Adrenal gland (tissue), 12 donors: ENCODE measurements around the gene PRPF38B. TPM values are rescaled to one million over a fixed set of nuclear protein-coding genes. Genes with fewer than 3 reads are reported as not detected.

Experiments
- DNase-seq, 7 donors: peaks; one replicate each; pipeline ENCODE4 v3.0.0-alpha.2; 2019 to 2020
- H3K27ac ChIP-seq, 5 donors: fragments of 200-600 bp; sonication (generic) in 4 of 5; 1 replicate in 3 of 5; 2 replicates in 2 of 5; pipeline versions ENCODE4 v1.5.1 to v1.8.0; 2016 to 2020; ENCODE audit warnings: mild to moderate bottlenecking in 1 of 5
- H3K27me3 ChIP-seq: fragments of 200-600 bp; 2 replicates; pipeline ENCODE4 v1.8.0; 2021
- H3K36me3 ChIP-seq, 2 donors: fragments of 200-600 bp; replicated peaks in 1 of 2; 1 replicate in 1 of 2; 2 replicates in 1 of 2; pipeline versions ENCODE4 v1.5.1 to v1.8.0; 2018 to 2022
- H3K4me1 ChIP-seq, 2 donors: fragments of 200-600 bp; replicated peaks in 1 of 2; 1 replicate in 1 of 2; 2 replicates in 1 of 2; pipeline versions ENCODE4 v1.5.1 to v1.8.0; 2018 to 2021
- H3K4me3 ChIP-seq, 4 donors: fragments of 200-600 bp; sonication (generic) in 3 of 4; one replicate each; pipeline ENCODE4 v1.5.1; 2016 to 2018
- H3K9me3 ChIP-seq, 3 donors: fragments of 200-600 bp; sonication (generic) in 1 of 3; replicated peaks in 1 of 3; 1 replicate in 2 of 3; 2 replicates in 1 of 3; pipeline versions ENCODE4 v1.5.1 to v1.8.0; 2016 to 2021
- POLR2A ChIP-seq, 2 donors: fragments of 450-650 bp; IDR thresholded peaks; one replicate each; pipeline ENCODE4 v1.6.1; 2017; ENCODE audit warnings: antibody characterized with exemption in 2 of 2, mild to moderate bottlenecking in 2 of 2, moderate library complexity in 1 of 2
- WGBS, 4 donors: extraction: QIAGEN DNeasy Blood & Tissue Kit in 2 of 4; methylation state at CpG; one replicate each; pipeline versions ENCODE4 v1.1.5 to v1.1.7; 2013 to 2017; 5-methylcytosine and 5-hydroxymethylcytosine counted together
- intact Hi-C, 2 donors: fragments of 100-400 bp; cut with DNase I; formaldehyde crosslinking; loops; one replicate each; pipeline versions ENCODE4 v1.14.1 to v1.15.0; 2022 to 2023
- polyA plus RNA-seq, 3 donors: library from polyadenylated mRNA; stranded (reverse); fragments of 200-250 nt in 2 of 3; fragments of 350-450 nt in 1 of 3; fragmentation: Illumina TruSeq in 1 of 3; extraction: RNeasy Lipid Tissue Mini Kit (QIAGEN cat#74804) in 1 of 3; gene quantifications; one replicate each; pipeline ENCODE4 v1.2.3, GENCODE V29; 2013 to 2014
- total RNA-seq, 9 donors: library from RNA; depleted of rRNA in 4 of 9; stranded (reverse); fragments of >200 nt in 4 of 9; fragments of 120-200 nt in 1 of 9; fragmentation: NEBNext Ultra II Directional in 1 of 9; extraction: Animal tissue kit (Norgen Biotek cat#: 25700) in 1 of 9; gene quantifications; one replicate each; pipeline versions ENCODE4 v1.1.0 to v1.2.4, GENCODE V29; 2013 to 2023
- TF ChIP-seq, protein P1 (sequence below), 6 experiments: fragments of 450-650 bp in 4 of 6; fragments of 200-600 bp in 2 of 6; sonication (generic) in 1 of 6; IDR thresholded peaks; 1 replicate in 5 of 6; 2 replicates in 1 of 6; pipeline versions ENCODE4 v1.5.1 to v1.8.0; 2016 to 2021; ENCODE audit warnings: antibody characterized with exemption in 6 of 6, mild to moderate bottlenecking in 2 of 6, moderate library complexity in 1 of 6
- donor health status: healthy with polysubstance abuse.
- donor health status: Bipolar disorder and iron deficiency.
- donor health status: DM: yes; HTN: yes; CAD: no.
- donor health status: DM: no; HTN: no; CAD: no.
- donor health status: DM: no; HTN: no; CAD: no.
- donor health status: DM: yes; HTN: yes; CAD: no.

Gene PRPF38B
- total and polyA plus RNA-seq, 12 donors, result 11.3 to 63.2 (median 26.6) TPM

DNA sequence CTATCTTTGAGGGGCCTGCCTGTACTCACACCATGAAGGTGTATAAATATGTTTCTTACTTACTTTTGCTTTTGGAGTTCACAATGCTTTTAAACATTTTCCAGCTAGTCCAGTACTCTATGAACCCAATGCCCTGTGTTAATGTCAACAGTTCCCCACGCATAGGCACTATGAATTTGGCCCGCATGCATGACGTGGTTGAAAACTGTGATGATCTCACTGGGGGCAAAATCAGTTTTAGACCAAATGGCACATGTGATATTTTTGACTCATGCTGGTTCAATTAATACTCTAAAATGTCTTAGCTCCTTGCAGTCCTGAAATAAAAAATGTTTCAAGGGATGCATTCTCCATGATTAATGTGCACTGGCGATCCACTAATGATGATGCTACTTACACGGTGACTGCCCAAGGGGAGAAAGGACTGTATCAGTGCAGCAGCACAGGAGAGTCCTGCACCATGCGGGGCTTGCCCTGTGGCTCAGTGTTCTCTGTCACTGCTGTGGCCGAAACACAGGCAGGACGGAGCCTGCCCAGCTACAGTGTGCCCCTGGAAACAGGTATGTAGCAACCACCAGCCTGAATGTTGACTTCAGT, 36.3 kb downstream of the PRPF38B start:
- Histone ChIP-seq H3K36me3 (no peaks in the 10 kb centered on the region), H3K9me3 (no peaks in the 10 kb centered on the region), H3K27me3 (no peaks in the 10 kb centered on the region), H3K4me1 (no peaks in the 10 kb centered on the region), H3K4me3 (no peak overlapping the region), H3K27ac (no peak overlapping the region)
- DNase-seq, result no peak
- intact Hi-C loops, result no loop called here
- 78 to 88% (median 81%) methylated on average over 8 of the region's 8 CpGs for WGBS, 4 donors
- TF ChIP-seq, protein P1, sequence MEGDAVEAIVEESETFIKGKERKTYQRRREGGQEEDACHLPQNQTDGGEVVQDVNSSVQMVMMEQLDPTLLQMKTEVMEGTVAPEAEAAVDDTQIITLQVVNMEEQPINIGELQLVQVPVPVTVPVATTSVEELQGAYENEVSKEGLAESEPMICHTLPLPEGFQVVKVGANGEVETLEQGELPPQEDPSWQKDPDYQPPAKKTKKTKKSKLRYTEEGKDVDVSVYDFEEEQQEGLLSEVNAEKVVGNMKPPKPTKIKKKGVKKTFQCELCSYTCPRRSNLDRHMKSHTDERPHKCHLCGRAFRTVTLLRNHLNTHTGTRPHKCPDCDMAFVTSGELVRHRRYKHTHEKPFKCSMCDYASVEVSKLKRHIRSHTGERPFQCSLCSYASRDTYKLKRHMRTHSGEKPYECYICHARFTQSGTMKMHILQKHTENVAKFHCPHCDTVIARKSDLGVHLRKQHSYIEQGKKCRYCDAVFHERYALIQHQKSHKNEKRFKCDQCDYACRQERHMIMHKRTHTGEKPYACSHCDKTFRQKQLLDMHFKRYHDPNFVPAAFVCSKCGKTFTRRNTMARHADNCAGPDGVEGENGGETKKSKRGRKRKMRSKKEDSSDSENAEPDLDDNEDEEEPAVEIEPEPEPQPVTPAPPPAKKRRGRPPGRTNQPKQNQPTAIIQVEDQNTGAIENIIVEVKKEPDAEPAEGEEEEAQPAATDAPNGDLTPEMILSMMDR (IDR thresholded peaks at IDR 0.05), result no peak
- TF ChIP-seq POLR2A (IDR thresholded peaks at IDR 0.05), result no peak

DNA sequence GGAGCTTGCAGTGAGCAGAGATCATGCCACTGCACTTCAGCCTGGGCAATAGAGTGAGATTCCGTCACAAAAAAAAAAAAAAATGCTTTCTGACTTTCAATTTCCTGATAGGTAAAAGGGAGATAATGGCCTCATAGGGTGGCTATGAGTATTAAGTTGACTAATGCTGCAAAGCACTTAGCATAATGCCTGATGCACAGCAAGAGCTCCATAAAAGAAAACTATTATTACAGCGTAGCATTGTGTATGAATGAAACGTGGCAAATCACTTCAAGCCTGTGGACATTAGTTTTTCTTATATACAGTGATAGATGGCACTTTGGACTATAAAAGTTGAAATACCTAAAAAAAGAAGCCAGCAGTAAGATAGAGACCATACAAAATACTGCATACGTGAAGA, 37.4 kb downstream of the PRPF38B start:
- H3K9me3 ChIP-seq, result no peaks in the 10 kb centered on the region
- H3K4me1 ChIP-seq, result no peaks in the 10 kb centered on the region
- H3K27ac ChIP-seq, result no peak overlapping the region
- intact Hi-C loops, result no loop called here
- no peaks in the 10 kb centered on the region for H3K36me3 ChIP-seq
- DNase-seq, result no peak
- H3K27me3 ChIP-seq, result no peaks in the 10 kb centered on the region
- H3K4me3 ChIP-seq, result no peak overlapping the region
- TF ChIP-seq, protein P1 (IDR thresholded peaks at IDR 0.05), result no peak
- no peak for TF ChIP-seq POLR2A (IDR thresholded peaks at IDR 0.05)
- 83 to 91% (median 84%) methylated on average over 4 of the region's 4 CpGs for WGBS, 4 donors

DNA sequence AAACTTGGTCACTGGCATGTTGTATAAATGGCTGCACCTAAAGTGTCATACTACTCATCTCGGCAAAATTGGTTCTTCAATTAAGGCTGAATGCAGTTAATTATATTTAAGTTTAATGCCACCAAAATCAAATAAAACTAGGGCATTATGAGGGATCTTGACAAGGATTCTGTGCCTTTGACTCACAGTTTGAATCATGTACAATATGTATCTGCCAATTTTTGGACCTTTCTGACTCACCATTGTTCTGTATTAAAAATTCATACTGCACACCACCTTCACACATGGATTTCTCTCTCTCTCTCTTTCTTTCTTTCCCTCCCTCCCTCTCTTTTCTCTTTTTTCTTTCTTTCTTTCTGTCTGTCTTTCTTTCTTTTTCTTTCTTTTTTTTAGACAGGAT, 40.3 kb downstream of the PRPF38B start:
- WGBS, 4 donors, result 80 to 95% (median 87%) methylated on average over 1 of the region's 1 CpG
- Histone ChIP-seq H3K4me1 (no peaks in the 10 kb centered on the region), H3K36me3 (no peaks in the 10 kb centered on the region), H3K27ac (no peak overlapping the region), H3K4me3 (no peak overlapping the region), H3K9me3 (no peaks in the 10 kb centered on the region), H3K27me3 (no peaks in the 10 kb centered on the region)
- TF ChIP-seq, protein P1 (IDR thresholded peaks at IDR 0.05), result no peak
- no peak for TF ChIP-seq POLR2A (IDR thresholded peaks at IDR 0.05)
- no peak for DNase-seq
- intact Hi-C loops, result no loop called here

DNA sequence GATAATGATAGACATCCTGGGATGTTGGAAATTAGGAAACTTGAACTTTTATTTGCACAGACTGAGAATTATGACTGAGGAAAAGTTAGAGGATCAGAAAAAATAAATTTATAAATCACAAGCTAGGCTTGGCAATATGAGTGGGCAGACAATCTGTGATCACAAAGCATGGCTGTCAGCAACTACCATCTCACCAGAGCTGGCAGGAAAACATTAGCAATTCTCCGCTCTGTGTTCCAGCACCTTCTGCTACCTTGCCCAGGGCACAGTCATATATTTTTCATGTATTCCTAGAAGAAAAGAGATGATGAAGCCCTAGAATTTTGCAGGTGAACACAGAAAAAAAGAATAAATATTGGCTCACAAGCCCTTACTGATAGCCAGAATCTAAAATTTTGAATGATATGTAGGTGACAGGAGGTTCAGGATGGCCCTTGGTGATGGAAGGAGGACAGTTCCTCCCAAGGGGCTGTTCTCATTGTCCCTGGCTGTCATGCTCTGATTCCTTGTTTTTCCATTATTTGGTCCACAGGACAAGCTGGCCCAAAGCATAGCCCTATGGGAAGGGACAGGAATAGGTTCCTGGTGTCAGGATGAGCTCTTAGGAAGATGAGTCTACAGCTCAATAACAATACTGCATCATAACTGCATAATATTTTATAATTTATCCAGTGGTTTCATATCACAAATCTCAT, 42.2 kb downstream of the PRPF38B start:
- 93 to 100% (median 99%) methylated on average over 1 of the region's 1 CpG for WGBS, 4 donors
- Histone ChIP-seq H3K4me1 (no peaks in the 10 kb centered on the region), H3K9me3 (no peaks in the 10 kb centered on the region), H3K27me3 (no peaks in the 10 kb centered on the region), H3K4me3 (no peak overlapping the region), H3K36me3 (no peaks in the 10 kb centered on the region), H3K27ac (no peak overlapping the region)
- DNase-seq, result no peak
- TF ChIP-seq POLR2A (IDR thresholded peaks at IDR 0.05), result no peak
- TF ChIP-seq, protein P1 (IDR thresholded peaks at IDR 0.05), result no peak
- intact Hi-C loops, result no loop called here
